ENCODE measurements around the gene SLC22A7.

Gene SLC22A7

DNA sequence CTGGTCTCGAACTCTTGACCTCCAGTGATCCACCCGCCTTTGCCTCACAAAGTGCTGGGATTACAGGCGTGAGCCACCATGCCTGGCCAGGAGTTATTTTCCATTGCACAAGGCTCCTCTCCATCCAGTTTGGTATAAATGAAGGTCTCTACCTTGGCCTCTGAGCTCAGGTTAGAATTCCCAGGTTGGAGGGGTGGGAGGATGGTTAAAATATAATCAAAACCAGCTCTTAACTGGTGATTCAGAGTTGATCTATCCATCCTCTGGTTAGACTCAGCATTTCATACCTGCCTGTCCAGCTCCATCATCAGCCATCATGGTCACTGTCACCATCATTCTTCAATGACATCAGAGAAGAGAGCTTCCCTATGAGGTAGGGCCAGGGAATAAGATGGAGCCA, 2.6 kb upstream of the SLC22A7 start:
- DNase-seq (ENCODE audit: extremely low spot score) = no peak
- TF ChIP-seq, protein P1, sequence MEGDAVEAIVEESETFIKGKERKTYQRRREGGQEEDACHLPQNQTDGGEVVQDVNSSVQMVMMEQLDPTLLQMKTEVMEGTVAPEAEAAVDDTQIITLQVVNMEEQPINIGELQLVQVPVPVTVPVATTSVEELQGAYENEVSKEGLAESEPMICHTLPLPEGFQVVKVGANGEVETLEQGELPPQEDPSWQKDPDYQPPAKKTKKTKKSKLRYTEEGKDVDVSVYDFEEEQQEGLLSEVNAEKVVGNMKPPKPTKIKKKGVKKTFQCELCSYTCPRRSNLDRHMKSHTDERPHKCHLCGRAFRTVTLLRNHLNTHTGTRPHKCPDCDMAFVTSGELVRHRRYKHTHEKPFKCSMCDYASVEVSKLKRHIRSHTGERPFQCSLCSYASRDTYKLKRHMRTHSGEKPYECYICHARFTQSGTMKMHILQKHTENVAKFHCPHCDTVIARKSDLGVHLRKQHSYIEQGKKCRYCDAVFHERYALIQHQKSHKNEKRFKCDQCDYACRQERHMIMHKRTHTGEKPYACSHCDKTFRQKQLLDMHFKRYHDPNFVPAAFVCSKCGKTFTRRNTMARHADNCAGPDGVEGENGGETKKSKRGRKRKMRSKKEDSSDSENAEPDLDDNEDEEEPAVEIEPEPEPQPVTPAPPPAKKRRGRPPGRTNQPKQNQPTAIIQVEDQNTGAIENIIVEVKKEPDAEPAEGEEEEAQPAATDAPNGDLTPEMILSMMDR (IDR thresholded peaks at IDR 0.05; ENCODE audit: control extremely low read depth, extremely low read depth, low read depth, missing control alignments) = no peak
- ChIA-PET CTCF (interaction anchor here (1.2 to 3.7 kb wide), 3 partner anchors 12 to 66 kb away, joined by 4 to 24 read pairs (median 11); partner anchors contain the start of genes CRIP3 and DNPH1), POLR2A (interaction anchor here (1.1 kb wide), 1 partner anchor 26 kb away, joined by 3 read pairs; no protein-coding TSS in a partner anchor)

DNA sequence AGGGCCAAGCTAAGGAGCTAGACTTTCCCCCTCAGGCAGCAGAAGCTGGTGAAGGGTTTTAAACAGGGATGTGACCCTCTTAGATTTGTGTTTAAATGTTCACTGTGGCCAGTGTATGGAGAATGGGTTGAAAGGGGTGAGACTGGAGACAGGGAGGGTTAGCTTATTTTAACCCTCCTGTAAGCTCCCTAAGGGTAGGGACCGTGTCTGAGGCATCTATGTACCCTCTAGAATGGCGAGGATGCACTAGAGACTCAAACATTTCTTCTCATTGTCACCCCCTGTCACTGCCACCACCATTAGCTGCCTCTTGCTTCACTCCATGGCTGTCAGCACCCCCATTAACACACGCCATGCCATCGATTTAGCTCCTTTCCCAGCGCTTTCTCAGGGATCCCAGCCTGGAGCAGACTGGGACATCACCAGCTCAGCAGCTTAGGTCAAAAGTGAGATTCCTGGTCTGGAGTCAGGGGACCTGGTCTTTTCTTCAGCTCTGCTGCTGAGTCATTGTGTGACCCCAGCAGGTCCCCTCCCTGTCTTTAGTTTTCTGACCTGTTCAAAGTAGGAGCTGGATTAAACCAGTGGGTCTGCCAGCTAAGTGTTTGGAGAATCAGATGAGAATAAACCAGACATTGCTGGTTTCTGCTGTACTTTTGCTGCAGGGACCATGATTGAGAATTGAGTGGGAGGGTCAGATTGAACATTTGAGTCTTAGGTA, 1.1 kb upstream of the SLC22A7 start:
- ChIA-PET POLR2A (interaction anchor here (0.6 kb wide), 1 partner anchor 9 kb away, joined by 3 read pairs; no protein-coding TSS in a partner anchor), CTCF (interaction anchor here (0.8 to 3.7 kb wide), 7 partner anchors 10 to 241 kb away, joined by 3 to 24 read pairs (median 6); partner anchors contain the start of gene CRIP3)
- DNase-seq (ENCODE audit: extremely low spot score) = no peak
- TF ChIP-seq, protein P1 (IDR thresholded peaks at IDR 0.05; ENCODE audit: control extremely low read depth, extremely low read depth, low read depth, missing control alignments) = no peak

DNA sequence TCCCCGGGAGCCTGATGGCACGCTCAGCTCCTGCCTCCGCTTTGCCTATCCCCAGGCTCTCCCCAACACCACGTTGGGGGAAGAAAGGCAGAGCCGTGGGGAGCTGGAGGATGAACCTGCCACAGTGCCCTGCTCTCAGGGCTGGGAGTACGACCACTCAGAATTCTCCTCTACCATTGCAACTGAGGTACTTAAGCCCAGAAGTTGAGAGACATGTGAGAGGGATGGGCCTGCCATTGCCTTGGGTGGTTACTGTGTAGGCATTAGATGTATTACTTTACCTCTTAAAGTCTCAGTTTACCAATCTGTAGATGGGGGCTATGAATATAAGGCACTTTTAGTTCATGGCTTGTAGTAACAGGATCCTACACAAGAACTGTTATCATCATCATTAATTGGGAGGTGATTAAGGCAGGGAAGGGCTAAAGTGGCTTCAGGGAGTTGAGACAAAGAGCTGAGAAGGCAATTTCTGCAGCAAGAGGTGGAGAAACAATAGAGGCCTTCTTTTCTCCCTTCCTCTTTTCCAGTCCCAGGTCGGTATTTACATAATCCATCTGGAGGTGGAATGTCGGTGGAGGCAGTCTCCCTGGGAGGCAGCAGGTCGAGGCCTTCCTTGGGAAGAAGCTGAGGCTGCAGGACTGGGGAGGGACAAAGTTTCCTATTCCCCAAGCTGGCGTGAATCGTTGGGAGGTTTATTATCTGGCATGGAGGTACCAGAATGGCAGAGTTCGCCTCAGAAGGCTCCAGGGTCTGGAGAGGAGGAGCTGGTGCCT, 691 bp downstream of the SLC22A7 start:
- ChIA-PET CTCF (interaction anchor here (0.9 to 1.7 kb wide), 4 partner anchors 11 to 36 kb away, joined by 3 to 6 read pairs (median 4); no protein-coding TSS in a partner anchor), POLR2A (no interaction called here)
- TF ChIP-seq, protein P1 (IDR thresholded peaks at IDR 0.05; ENCODE audit: control extremely low read depth, extremely low read depth, low read depth, missing control alignments) = no peak
- no peak for DNase-seq (ENCODE audit: extremely low spot score)

DNA sequence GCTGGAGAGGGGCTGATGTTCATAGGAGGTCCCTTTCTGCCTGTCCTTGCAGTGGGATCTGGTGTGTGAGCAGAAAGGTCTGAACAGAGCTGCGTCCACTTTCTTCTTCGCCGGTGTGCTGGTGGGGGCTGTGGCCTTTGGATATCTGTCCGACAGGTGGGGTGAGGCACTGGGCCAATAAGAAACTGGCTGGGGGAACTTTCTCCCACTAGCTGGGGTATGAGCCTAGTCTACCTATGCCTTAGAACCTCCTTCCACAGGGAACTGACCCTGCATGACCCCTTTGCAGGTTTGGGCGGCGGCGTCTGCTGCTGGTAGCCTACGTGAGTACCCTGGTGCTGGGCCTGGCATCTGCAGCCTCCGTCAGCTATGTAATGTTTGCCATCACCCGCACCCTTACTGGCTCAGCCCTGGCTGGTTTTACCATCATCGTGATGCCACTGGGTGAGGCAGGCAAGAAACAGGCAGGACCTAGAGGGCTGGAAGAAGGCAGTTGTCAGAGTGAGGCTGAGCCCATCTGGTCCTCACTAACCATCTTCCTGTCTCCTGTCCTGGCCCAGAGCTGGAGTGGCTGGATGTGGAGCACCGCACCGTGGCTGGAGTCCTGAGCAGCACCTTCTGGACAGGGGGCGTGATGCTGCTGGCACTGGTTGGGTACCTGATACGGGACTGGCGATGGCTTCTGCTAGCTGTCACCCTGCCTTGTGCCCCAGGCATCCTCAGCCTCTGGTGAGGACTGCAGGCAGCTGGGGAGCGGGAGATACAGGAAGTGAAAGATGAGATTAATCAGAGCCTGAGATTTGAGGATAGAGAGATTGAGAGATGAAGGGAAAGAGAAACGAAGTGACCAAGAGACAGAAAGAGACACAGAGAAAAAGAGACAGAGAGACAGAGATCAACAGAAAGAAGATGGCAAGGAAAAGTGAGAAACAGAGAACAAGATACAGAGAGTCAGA, 1.6 kb downstream of the SLC22A7 start:
- CTCF ChIA-PET = interaction anchor here (0.9 to 1.5 kb wide), 5 partner anchors 12 to 70 kb away, joined by 3 to 5 read pairs (median 4); partner anchors contain the start of gene DNPH1

DNA sequence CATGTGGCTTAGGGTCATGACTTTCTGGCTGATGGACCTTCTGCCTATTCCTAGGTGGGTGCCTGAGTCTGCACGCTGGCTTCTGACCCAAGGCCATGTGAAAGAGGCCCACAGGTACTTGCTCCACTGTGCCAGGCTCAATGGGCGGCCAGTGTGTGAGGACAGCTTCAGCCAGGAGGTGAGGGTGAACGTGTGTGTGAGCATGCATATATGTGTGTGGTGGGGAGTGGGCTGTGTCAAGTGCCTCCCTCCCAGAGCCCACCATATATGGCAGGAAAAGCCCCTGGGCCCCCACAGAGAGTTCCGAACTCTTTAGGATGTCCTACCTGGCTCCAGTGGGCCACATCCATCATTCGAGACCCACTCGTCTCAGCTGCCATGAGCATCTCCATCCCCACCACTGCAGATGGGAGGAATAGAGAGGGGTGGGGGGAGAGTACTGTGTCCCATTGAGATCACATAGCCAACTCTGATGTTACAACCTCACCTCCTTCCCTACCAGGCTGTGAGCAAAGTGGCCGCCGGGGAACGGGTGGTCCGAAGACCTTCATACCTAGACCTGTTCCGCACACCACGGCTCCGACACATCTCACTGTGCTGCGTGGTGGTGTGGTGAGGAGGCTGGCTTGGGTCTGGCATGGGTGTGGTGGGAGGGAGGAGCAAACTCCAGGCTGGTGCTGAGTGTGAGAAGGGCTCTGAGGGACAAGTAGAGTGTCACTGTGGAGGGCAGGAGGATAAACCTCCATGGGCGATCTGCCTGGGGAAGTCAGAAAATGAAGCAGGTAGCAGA, 3.2 kb downstream of the SLC22A7 start:
- POLR2A ChIA-PET = no interaction called here
- CTCF ChIA-PET = interaction anchor here (2.3 kb wide), 1 partner anchor 205 kb away, joined by 6 read pairs; no protein-coding TSS in a partner anchor
- DNase-seq (ENCODE audit: extremely low spot score) = peak; percentile 10
- TF ChIP-seq, protein P1 (IDR thresholded peaks at IDR 0.05; ENCODE audit: control extremely low read depth, extremely low read depth, low read depth, missing control alignments) = no peak

More for the DNA sequence above, 1.6 kb downstream of the SLC22A7 start:
- POLR2A ChIA-PET = no interaction called here
- TF ChIP-seq, protein P1 (IDR thresholded peaks at IDR 0.05; ENCODE audit: control extremely low read depth, extremely low read depth, low read depth, missing control alignments) = no peak
- peak; percentile 12 for DNase-seq (ENCODE audit: extremely low spot score)

Measured in GM10248 (cell line).